NT2/D1 (cell line): Measurements from ENCODE around the gene ARL5B.

Experiments
- YY1 ChIP-seq: IDR thresholded peaks from 2 replicates; pipeline ENCODE4 v1.6.1; 2011; ENCODE audit not compliant: insufficient read length, insufficient read depth
- ZNF274 ChIP-seq: IDR thresholded peaks from 2 replicates; pipeline ENCODE4 v1.6.1; 2011; ENCODE audit warnings: mild to moderate bottlenecking, low read depth, low read length

DNA sequence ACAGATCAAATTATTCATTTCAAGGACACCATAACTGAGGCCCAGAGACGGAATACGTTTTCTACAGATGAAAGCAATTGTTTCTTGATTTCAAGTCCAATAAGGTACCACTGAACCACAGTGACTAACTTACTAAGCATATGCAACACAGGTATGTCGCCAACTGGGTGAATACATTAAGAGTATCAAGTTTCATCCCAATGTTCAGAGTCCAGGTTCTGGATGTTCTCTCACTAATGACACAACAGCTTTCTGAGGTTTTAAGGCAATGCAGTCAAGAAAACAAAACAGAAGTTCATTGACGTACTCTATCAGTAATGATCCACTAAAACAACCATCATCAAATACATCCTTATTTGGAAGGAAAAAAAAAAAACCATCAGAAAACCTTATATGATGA lies 43.6 kb upstream of the ARL5B start:
- no peak for TF ChIP-seq ZNF274
- no peak for TF ChIP-seq YY1
